Keratinocyte (primary cell): ENCODE data around the gene TSHZ2.

Experiments
- EZH2 ChIP-seq: IDR thresholded peaks from one replicate; pipeline ENCODE4 v1.6.1; 2012; ENCODE audit warnings: inconsistent platforms, mild to moderate bottlenecking, low read length, moderate library complexity
- TF ChIP-seq, protein P1 (sequence below), 3 experiments: IDR thresholded peaks in 1 of 3; conservative IDR thresholded peaks in 1 of 3; optimal IDR thresholded peaks in 1 of 3; 2 replicates in 2 of 3; 3 replicates in 1 of 3; pipeline versions ENCODE3 to v1.5.1; 2011; ENCODE audit warnings: low read length in 3 of 3, mild to moderate bottlenecking in 3 of 3, moderate library complexity in 2 of 3, control low read depth in 1 of 3, inconsistent platforms in 1 of 3; ENCODE audit not compliant: insufficient read depth in 2 of 3; ENCODE audit errors: extremely low read depth in 1 of 3

- TF ChIP-seq, protein P1, sequence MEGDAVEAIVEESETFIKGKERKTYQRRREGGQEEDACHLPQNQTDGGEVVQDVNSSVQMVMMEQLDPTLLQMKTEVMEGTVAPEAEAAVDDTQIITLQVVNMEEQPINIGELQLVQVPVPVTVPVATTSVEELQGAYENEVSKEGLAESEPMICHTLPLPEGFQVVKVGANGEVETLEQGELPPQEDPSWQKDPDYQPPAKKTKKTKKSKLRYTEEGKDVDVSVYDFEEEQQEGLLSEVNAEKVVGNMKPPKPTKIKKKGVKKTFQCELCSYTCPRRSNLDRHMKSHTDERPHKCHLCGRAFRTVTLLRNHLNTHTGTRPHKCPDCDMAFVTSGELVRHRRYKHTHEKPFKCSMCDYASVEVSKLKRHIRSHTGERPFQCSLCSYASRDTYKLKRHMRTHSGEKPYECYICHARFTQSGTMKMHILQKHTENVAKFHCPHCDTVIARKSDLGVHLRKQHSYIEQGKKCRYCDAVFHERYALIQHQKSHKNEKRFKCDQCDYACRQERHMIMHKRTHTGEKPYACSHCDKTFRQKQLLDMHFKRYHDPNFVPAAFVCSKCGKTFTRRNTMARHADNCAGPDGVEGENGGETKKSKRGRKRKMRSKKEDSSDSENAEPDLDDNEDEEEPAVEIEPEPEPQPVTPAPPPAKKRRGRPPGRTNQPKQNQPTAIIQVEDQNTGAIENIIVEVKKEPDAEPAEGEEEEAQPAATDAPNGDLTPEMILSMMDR (optimal IDR thresholded peaks at IDR 0.05 in 1 of 3, IDR thresholded peaks at IDR 0.05 in 1 of 3, conservative IDR thresholded peaks at IDR 0.05 in 1 of 3; ENCODE audit: extremely low read depth in 1 of 3, insufficient read depth in 2 of 3, low read length in 3 of 3), result no peak
- TF ChIP-seq EZH2, result no peak
Measured at GRCh38 chr20:53312957-53313356, 340.8 kb downstream of the TSHZ2 start.
